NT2/D1 (cell line): ENCODE results near the gene OR4D9.

Source experiments
- SUZ12 ChIP-seq: IDR thresholded peaks from 2 replicates; pipeline ENCODE4 v1.6.1; 2011; ENCODE audit not compliant: insufficient read length, insufficient read depth; ENCODE audit errors: extremely low read depth
- YY1 ChIP-seq: IDR thresholded peaks from 2 replicates; pipeline ENCODE4 v1.6.1; 2011; ENCODE audit not compliant: insufficient read length, insufficient read depth

DNA sequence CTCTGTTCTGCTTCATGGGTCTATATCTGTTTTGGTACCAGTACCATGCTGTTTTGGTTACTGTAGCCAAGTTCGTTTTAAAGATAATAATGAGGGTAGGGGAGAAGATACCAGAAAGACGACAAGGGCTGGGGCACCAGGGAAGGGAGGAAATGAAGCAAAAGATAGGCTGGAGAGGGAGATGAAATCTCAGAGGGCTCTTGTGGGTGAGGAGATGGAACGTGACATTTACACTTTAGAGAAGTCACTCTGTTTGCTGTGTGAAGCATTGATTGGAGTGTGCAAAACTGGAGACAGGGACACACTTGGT is 33.5 kb downstream of the OR4D9 start:
- TF ChIP-seq SUZ12 (no peak), YY1 (no peak)
